K562 (cell line): ENCODE results near the gene RAPGEFL1. TPM values are rescaled to one million over a fixed set of nuclear protein-coding genes. Genes with fewer than 3 reads are reported as not detected.

Experiments
- ARID1B ChIP-seq: fragments of 450-650 bp; IDR thresholded peaks from 2 replicates; pipeline ENCODE4 v1.6.1; 2016; ENCODE audit warnings: antibody characterized with exemption, mild to moderate bottlenecking, inconsistent platforms
- BACH1 ChIP-seq: fragments of 200-800 bp; sonication (Bioruptor generic); IDR thresholded peaks from 2 replicates; pipeline ENCODE4 v1.6.1; 2016; ENCODE audit warnings: missing genetic modification characterization, missing compliant biosample characterization
- CCAR2 ChIP-seq: fragments of 200-400 bp; formaldehyde crosslinking; IDR thresholded peaks from 2 replicates; pipeline ENCODE4 v1.6.1; 2017; ENCODE audit warnings: mild to moderate bottlenecking, low read depth, low read length
- COPS2 ChIP-seq: fragments of 450-650 bp; conservative IDR thresholded peaks from 2 replicates; pipeline ENCODE4 v1.6.1; 2016; ENCODE audit warnings: mild to moderate bottlenecking, moderate library complexity
- ETV6 ChIP-seq, 3 experiments: fragments of 150-350 bp in 1 of 3; sonication (generic) in 1 of 3; formaldehyde crosslinking in 1 of 3; IDR thresholded peaks; 2 replicates each; pipeline versions ENCODE4 v1.6.1 to v1.8.0; 2014 to 2022; ENCODE audit warnings: borderline replicate concordance in 2 of 3, low read depth in 2 of 3, antibody characterized with exemption in 1 of 3, low read length in 1 of 3, mild to moderate bottlenecking in 1 of 3, missing genetic modification reagents in 1 of 3
- KDM1A ChIP-seq, 2 experiments: fragments of 450-650 bp; IDR thresholded peaks; 2 replicates each; pipeline ENCODE4 v1.6.1; 2016; ENCODE audit warnings: mild to moderate bottlenecking in 2 of 2
- MAFK ChIP-seq: IDR thresholded peaks from 2 replicates; pipeline ENCODE4 v1.6.1; 2011; ENCODE audit warnings: low read length, improper control_type of control experiment
- MAZ ChIP-seq, 2 experiments: fragments of 450-650 bp in 1 of 2; sonication (generic) in 1 of 2; formaldehyde crosslinking; IDR thresholded peaks in 1 of 2; conservative IDR thresholded peaks in 1 of 2; 2 replicates each; pipeline versions ENCODE4 v1.4.0 to v1.5.0; 2020; ENCODE audit warnings: mild to moderate bottlenecking in 1 of 2, missing genetic modification reagents in 1 of 2
- REST ChIP-seq, 2 experiments: fragments of 450-650 bp; formaldehyde crosslinking in 1 of 2; IDR thresholded peaks; 2 replicates each; pipeline versions ENCODE4 v1.4.0 to v1.6.1; 2014 to 2020; ENCODE audit warnings: mild to moderate bottlenecking in 2 of 2, borderline replicate concordance in 1 of 2, low read depth in 1 of 2
- SIX5 ChIP-seq, 2 experiments: IDR thresholded peaks; 2 replicates each; pipeline ENCODE4 v1.6.1; 2011; ENCODE audit warnings: low read length in 2 of 2, borderline replicate concordance in 1 of 2, low read depth in 1 of 2, mild to moderate bottlenecking in 1 of 2, moderate library complexity in 1 of 2; ENCODE audit not compliant: insufficient read depth in 1 of 2
- TEAD2 ChIP-seq: fragments of 450-650 bp; IDR thresholded peaks from 2 replicates; pipeline ENCODE4 v1.6.1; 2016; ENCODE audit warnings: missing genetic modification characterization, control low read depth, missing compliant biosample characterization
- ZKSCAN1 ChIP-seq: fragments of 150-350 bp; IDR thresholded peaks from 2 replicates; pipeline ENCODE4 v1.6.1; 2016; ENCODE audit warnings: low read depth, low read length
- polyA plus RNA-seq, 8 experiments: library from polyadenylated mRNA; depleted of rRNA in 4 of 8; stranded (reverse) in 5 of 8; unstranded in 3 of 8; fragments of >200 nt; fragmentation: Nextera tagmentation in 2 of 8; fragmentation: Illumina TruSeq in 1 of 8; extraction: Ambion mirVana in 2 of 8; extraction: Trizol in 1 of 8; gene quantifications; 2 replicates each; pipeline versions ENCODE4 v1.2.1 to v1.2.3, GENCODE V29; 2011 to 2014; ENCODE audit warnings: inconsistent platforms in 1 of 8, missing spikeins in 1 of 8
- total RNA-seq, 7 experiments: library from RNA; depleted of rRNA in 6 of 7; stranded (reverse); fragments of >200 nt in 6 of 7; fragmentation: Illumina TruSeq in 2 of 7; extraction: Trizol in 2 of 7; gene quantifications; 2 replicates each; pipeline versions ENCODE4 v1.2.1 to v1.2.3, GENCODE V29; 2011 to 2021; ENCODE audit warnings: low replicate concordance in 1 of 7
- TF ChIP-seq, protein P1 (sequence below): fragments of 450-650 bp; conservative IDR thresholded peaks from 2 replicates; pipeline ENCODE4 v1.6.1; 2016; ENCODE audit warnings: missing genetic modification characterization, low read depth, mild to moderate bottlenecking, control low read depth, missing compliant biosample characterization

RAPGEFL1 gene
- total and polyA plus RNA-seq, 9 of the 15 experiments (the other 6 are each of a cell fraction or from before 2014, with no cell fraction given), result 0.18 to 4.1 (median 2.1) TPM

DNA sequence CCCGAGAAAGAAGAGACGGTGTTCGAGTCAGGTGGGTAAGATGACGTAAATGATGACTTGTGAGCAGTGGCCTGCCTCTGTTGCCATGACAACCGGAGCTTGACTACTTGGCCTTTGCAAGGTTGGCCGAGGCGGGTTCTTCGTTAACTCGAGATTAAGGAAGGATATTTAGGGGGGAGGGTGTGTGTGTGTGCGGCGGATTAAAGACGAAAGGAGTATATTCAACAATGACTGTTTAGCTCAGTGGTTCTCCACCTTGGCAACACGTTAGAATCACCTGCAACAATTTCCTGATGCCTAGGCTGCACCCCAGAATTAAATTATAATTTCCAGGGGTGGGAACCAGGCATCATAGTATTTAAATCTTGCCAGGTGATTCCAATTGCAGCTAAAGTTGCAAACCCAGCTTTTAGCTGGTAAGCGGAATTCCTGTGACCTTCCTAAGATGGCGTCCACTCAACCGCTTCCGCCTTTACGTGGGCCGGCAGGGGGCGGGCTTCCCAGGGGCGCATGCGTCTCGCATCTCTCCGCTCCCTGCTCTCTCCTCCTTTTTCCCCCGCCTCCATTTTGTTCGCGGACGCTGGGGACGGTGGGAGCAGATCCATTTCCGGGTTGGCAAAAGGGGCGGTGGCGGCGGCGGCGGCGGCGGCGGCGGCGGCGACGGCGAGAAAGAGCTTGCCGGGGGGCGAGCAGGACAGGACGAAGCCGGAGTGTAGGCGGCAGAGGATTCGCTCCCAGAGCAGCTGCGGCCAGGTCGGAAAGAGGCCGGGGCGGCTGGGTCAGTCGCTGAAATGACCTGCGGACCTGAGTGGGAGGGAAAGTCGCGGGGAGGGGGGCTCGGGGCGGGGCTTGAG lies 41.7 kb downstream of the RAPGEFL1 start, which contains the start of gene WIPF2 (continued):
- TF ChIP-seq MAFK (0 out of 2 replicates have a peak, but pooled peaks have one; percentile 17), REST (IDR thresholded peaks at IDR 0.05; ENCODE audit: borderline replicate concordance) (peak; percentile 6; the same call in 1 of the 2 replicates), REST (CRISPR knock-in tag; IDR thresholded peaks at IDR 0.05; ENCODE audit: low read depth) (no peak), ETV6 (IDR thresholded peaks at IDR 0.05; ENCODE audit: borderline replicate concordance in 1 of 2, low read depth in 2 of 2, low read length in 1 of 2) (no peak), ETV6 (CRISPR knock-in tag; IDR thresholded peaks at IDR 0.05; ENCODE audit: borderline replicate concordance) (no peak), ARID1B (no peak), COPS2 (no peak), SIX5 (IDR thresholded peaks at IDR 0.05; ENCODE audit: borderline replicate concordance in 1 of 2, insufficient read depth in 1 of 2, low read depth in 1 of 2, low read length in 2 of 2) (peak; percentile 86 to 88), TEAD2 (tag) (no peak), KDM1A (IDR thresholded peaks at IDR 0.05) (peak; percentile 88 to 92), ZKSCAN1 (peak; percentile 35; the same call in 1 of the 2 replicates), BACH1 (tag) (no peak; the same call in 1 of the 2 replicates), MAZ (CRISPR knock-in tag; conservative IDR thresholded peaks at IDR 0.05 in 1 of 2, IDR thresholded peaks at IDR 0.05 in 1 of 2) (peak in 1 of 2 experiments; percentile 81; a peak in 2 of 4 replicates), CCAR2 (no peak)
- TF ChIP-seq, protein P1, sequence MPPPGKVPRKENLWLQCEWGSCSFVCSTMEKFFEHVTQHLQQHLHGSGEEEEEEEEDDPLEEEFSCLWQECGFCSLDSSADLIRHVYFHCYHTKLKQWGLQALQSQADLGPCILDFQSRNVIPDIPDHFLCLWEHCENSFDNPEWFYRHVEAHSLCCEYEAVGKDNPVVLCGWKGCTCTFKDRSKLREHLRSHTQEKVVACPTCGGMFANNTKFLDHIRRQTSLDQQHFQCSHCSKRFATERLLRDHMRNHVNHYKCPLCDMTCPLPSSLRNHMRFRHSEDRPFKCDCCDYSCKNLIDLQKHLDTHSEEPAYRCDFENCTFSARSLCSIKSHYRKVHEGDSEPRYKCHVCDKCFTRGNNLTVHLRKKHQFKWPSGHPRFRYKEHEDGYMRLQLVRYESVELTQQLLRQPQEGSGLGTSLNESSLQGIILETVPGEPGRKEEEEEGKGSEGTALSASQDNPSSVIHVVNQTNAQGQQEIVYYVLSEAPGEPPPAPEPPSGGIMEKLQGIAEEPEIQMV (tag), result peak; percentile 76
